Testis (tissue), 2 donors: ENCODE measurements around the gene FERMT1.

Source experiments
- CTCF ChIP-seq, 3 experiments: fragments of 450-650 bp in 2 of 3; fragments of 200-600 bp in 1 of 3; sonication (generic) in 1 of 3; IDR thresholded peaks; one replicate each; pipeline ENCODE4 v1.5.1; 2016 to 2019; ENCODE audit warnings: antibody characterized with exemption in 3 of 3, mild to moderate bottlenecking in 2 of 3, moderate library complexity in 1 of 3
- POLR2A ChIP-seq: fragments of 450-650 bp; IDR thresholded peaks from one replicate; pipeline ENCODE4 v1.6.1; 2017; ENCODE audit warnings: antibody characterized with exemption, mild to moderate bottlenecking, moderate library complexity

- no peak for TF ChIP-seq CTCF (IDR thresholded peaks at IDR 0.05)
- no peak for TF ChIP-seq POLR2A
Observed at GRCh38 chr20:6168204-6168603, 45.4 kb upstream of the FERMT1 start.
